HG03342 (cell line): ENCODE results near the gene ADAMTS17.

Source experiments
- ATAC-seq: cut with Tn5 transposase; IDR thresholded peaks from one replicate; pipeline ENCODE4 v1.9.1; 2021; ENCODE audit warnings: mild to moderate bottlenecking, moderate library complexity; ENCODE audit not compliant: unreplicated experiment

ADAMTS17 gene

DNA sequence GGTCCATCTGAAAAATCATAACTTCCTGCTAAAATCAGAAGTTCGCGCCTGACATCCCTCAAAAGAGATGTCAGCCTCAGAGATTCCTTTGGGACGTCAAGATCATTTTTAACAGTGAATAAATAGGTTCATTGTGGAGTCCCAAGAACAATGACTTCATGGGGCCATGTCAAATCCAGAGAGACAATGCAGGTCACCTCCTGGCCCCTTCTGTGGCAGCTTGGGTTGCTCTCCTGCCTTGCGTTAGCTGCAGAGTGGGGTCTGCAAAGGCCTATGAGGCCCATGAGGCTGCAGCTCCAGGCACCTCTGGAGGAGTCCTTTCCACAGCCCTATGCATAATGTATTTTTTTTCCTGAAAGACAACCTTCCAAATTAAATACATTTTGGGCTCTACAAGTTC, 282.3 kb downstream of the ADAMTS17 start:
- no peak for ATAC-seq

DNA sequence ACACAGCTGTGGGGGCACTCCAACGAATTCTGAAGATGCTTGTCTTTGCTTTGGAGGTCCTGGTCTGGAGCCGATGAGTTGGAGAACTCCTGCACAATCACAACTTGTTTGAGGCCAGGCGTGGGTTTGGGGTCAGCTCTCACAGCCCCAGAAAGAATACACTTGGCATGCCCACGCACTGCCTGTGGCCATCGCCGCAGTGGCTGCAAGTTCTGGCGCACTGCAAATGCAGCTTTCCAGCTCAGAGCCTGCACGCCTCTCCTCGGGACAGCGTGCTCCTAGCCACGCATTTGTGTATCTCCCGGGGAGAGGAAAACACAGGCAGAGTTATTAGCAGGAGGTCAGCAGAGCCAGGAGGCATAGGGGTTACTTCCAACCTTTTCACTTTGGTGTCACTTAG, 282.7 kb downstream of the ADAMTS17 start:
- ATAC-seq: no peak

DNA sequence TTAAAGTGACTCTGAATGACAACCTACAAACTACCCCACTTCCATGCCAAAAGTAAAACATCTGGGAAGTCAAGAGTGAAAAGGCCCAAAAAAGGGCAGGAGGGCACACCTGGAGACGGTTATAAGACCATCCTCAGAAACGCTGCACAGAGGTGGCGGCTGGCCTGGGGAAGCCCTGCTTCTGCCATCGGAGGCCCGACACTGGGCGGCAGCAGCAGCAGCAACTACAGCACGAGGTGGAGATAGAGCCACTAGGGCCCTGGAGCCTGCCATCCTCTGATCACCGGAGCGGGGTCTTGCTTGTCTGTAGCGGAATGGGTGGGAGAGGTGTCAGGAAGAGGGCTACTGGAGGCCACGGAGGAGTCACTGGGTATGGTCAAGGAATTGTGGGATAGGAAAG, 283.3 kb downstream of the ADAMTS17 start:
- no peak for ATAC-seq

DNA sequence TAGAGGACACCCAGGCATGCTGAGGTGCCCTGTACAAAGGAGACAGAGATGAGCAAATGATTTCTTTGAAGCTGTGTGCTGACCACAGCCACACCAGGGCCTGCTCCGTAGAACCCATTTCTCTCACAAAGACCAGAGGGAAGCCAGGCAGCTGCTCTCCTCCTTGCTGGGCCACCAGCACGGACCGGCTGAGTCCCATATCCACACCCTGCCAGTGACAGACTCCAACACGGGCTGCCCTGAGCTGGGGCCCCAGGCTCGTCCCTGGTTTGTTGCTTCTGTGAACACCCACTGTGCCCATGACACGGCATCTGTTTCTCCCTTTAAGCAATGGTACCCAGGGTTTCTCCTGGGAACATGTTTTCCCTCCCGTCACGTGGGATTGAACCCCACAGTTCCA, 284.5 kb downstream of the ADAMTS17 start:
- ATAC-seq: no peak

DNA sequence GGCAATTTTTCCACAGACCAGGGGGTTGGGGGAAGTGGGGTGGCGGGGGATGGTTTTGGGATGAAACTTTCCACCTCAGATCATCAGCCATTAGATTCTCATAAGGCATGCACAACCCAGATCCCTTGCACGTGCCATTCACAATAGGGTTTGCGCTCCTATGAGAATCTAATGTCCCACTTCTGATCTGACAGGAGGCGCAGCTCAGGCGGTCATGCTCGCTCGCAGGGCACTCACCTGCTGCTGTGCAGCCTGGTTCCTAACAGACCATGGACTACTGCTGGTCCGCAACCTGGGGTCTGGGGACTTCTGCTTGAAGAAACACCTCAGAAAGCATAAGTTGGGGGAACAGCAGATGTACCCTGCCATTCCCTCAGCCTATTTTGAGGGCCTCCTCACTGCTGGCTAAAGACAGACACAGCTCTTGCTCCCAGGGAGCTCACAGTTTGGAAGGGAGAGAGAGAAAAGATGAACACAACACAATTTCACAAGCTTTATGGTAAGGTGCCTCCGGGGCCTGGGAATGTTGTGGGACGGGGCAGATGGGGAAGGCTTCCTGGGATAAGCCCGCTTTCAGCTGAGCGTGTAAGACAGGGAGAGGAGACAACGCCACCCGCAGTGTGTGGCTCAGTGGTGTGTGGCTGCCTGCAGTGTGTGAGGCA, 285.2 kb downstream of the ADAMTS17 start:
- ATAC-seq: no peak

DNA sequence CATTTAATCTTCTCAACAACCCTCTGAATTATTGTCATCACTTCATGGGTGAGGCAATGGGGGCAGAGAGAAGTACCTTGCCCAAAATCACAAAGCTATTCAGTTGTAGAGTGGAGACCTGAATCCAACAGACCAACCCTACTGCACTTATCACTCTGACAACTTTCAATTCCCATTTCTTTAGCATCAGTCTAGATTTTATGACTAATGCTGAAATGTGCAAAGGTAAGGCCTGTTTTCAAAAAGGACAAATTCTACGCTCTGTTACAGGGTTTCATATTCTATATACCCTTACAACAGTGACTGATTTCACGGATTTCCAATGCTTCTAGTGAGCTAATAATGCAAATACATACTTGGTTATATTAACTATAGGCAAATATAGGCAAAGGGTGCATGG, 286.0 kb downstream of the ADAMTS17 start:
- ATAC-seq: no peak

DNA sequence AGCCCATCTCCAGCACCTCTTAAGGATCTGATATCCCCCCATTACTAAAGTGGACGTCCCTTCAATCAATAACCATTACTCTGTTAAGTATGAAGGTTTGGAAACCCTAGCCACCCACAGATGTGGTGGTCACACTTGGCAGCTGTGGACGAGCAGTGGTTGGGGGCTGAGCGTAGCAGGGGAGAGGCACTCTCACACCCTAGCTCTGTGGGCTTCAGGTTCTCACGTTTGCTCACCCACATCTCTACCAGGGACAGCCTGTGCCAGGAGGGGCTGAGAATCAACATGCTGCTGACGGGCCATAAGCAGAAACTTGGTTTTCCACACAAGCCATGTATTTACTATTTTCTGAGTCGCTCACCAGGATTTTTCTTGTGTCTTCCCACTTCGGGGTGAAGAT, 287.2 kb downstream of the ADAMTS17 start:
- no peak for ATAC-seq

DNA sequence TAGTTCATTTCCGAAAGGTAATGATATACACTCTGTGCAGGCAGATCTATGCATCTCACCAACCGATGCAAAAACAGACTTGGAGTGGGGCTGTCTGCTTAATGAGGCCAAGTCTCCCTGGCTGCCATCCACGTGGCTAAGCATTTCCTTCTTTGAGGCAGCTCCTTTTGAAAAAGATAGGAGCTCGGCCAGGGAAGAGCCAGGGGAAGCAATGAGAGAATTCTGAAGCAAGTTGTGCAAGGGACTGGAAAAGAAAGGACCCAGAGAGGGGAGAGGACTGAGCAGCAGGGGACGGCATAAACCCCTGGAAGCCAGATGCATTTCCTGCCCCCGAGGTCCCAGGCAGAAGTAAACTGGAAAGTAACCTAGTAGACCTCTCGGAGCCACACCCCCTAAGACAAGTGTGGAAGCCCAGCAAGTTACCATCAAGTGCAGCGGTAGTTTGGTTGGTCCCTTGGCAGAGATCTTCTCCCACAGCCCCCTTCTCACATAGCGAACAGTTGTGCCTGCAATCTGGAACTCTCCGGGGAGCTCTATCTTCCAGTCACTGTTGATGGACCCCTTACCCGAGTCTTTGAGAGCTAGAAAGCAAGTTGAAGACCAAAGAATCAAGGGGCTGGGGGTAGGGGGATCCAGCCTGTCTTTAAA, 288.2 kb downstream of the ADAMTS17 start:
- no peak for ATAC-seq

- no peak for ATAC-seq
Observed at GRCh38 chr15:100052716-100053473, 288.9 kb downstream of the ADAMTS17 start.

DNA sequence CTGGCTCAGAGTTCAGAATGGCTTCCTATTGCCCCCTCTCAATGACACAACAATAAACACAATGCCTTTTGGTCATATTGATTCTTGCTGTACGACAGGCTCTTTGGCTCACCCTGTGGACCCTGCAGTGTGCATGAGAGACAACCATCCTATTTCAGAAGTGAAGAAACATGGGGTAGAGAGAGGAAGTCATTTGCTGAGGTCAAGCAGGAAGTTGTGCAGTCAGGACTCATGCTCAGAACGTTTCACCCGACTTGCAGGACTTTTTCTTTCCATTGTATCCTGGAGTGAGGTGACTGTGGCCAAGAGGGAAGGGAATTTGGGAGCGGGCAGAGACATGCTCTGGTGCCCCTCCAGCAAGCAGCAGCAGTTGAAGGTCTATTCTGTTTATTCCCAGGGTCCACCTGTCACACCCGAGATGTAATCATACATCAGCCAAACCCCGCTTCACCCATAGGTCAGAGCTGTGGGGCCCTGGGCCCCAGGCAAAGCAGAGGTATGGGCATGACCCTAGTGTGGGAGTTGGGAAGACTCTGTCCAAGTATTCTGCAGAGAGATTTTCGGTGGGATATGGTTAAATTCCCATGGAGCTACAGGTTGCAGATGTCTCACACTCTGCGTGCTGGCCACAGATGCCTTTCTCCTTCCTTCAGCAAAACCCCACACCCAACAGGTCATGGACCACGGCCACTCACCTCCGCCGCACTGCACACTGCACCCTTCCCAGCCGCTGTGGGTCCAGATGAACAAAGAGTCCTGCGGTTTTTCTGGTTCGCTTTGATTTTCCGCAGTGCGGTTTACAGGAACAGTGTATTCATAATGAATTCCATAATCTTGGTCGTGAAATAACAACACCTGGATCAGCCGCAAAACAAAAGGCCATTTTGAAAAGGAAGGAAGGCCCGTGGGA, 290.6 kb downstream of the ADAMTS17 start:
- ATAC-seq: no peak

DNA sequence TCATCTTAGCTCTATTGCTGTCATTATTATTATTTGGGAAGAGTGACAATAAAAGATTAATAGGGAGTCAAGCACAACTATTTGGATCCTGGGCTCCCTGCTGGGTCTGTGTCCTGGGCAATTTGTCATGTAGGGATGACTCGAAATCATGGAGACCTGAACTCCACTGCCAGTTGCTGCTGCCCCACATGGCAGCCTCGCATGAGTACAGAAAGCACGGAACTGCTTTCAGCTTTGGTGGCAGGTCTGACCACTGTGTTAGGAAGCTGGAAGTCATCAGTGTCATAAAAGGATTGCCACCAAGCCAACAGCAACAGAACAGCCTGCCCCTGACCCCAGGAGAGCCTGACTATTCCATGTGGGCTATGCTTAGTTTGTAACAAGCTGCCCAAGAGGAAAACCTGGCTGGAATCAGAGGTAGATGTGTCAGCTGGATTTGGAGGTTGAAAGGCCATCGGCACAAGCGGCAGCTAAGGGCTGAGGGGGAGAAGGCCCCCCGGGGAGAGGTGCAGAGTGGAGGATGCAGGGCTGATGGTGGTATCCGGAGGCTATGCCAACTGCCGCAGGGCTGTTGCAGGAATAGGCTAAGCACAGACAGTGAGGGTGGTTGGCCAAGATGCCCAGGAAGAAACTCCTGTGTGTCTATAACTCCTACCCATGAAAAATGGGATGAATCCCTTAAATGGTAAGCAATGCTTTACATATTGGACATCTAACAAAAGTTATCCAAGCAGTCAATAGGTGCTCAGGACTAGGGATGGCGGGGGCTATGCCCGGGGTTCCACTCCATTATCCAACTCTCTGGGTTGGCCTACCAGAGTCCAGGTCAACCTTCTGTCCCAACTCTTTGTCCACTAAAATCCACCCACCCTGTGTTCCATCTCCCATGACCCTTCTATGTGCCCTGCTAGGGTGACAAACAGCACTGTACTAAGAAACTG, 291.6 kb downstream of the ADAMTS17 start:
- no peak for ATAC-seq

DNA sequence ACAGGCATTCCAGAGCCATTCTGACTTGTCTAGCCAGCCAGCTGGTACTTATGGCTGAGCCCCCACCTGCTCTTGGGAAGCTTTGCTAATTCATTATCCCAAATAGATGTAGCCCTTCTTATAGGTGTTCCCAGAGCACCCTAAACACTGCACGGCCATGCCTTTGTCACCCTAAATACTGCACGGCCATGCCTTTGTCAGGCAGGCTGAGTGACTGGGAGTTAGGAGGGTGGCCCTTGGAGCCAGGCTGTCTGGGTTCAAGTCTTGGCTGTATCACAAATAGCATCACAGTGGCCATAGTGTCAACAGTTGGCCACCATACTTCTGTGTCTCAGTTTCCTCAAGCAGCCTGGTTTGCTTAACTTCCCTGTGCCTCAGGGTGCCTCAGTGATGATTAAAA, 292.3 kb downstream of the ADAMTS17 start:
- ATAC-seq: no peak

DNA sequence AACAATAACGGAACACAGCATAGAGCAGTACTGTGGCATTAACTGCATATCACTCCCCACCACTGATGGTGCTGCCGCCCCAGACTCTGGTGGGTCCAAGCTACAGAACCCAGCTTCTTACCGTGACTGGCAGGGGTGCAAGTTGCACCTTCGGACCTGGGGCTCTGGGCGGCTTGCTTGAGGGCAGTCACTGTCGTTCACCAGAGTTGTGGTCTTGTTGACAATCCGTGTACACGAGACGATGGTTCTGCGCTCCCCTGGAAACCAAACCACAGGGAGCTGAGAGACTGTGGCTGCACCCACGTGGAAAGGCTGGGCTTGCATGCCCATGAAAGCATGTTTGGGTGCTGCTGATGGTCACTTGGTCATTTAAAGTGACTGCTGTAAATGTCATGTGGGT, 293.0 kb downstream of the ADAMTS17 start:
- ATAC-seq: no peak

DNA sequence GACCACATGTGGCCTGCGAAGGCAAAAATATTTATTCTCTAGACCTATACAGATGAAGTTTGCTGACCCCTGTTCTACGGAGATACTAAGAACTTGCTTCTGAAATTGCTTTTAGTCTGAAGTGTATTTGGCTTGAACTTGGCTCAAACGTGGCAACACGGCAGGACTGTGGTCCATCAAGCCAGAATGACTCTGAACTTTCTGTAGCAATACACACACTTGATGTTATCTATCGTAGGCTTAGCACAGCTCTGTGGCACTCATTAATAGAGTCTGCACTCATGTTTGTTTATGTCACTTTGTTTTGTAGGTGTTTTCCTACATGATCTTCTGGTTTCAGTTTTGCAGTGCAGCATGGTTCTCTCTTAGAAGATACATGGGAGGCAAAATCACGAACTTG, 298.1 kb downstream of the ADAMTS17 start:
- ATAC-seq: no peak

GRCh38 chr15:100043068-100043641, 298.6 kb downstream of the ADAMTS17 start:
- no peak for ATAC-seq

DNA sequence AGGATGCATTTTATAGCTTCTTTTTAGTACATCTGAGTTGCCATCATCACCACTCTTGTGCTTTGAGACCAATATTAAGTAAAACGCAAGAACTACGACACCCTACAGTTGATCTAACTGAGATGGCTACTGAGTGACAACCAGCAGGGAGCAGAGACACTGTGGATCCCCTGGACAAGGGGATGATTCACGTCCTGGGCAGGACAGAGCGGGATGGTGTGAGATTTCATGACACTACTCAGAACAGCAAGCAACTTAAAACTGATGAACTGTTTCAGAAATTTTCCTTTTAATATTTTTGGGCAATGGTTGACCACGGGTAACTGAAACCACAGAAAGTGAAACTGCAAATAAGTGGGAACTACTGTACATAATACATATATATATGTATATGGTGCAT, 299.2 kb downstream of the ADAMTS17 start:
- no peak for ATAC-seq

- ATAC-seq: no peak
Observed at GRCh38 chr15:100041127-100041828, 300.5 kb downstream of the ADAMTS17 start.

GRCh38 chr15:100039994-100040393, 301.8 kb downstream of the ADAMTS17 start:
- ATAC-seq: no peak

- ATAC-seq: no peak
Observed at GRCh38 chr15:100038736-100039135, 303.0 kb downstream of the ADAMTS17 start.
